RWPE2 (cell line): Measurements from ENCODE around the gene MCM10.

Source experiments
- ATAC-seq: fragments of 200-7000 bp; cut with Tn5 transposase; 3 replicates; pipeline ENCODE4 v1.9.1; 2021; ENCODE audit warnings: low read depth
- DNase-seq: peaks from one replicate; pipeline ENCODE4 v3.0.0-alpha.2; 2020; ENCODE audit warnings: low spot score
- H3K27ac ChIP-seq: fragments of 450-650 bp; 2 replicates; pipeline ENCODE4 v1.5.1; 2017; ENCODE audit warnings: mild to moderate bottlenecking; ENCODE audit not compliant: poor library complexity, severe bottlenecking
- H3K27me3 ChIP-seq: fragments of 250-450 bp; sonication (Bioruptor Pico); 2 replicates; pipeline ENCODE4 v1.5.1; 2021; ENCODE audit warnings: mild to moderate bottlenecking, moderate library complexity; ENCODE audit not compliant: insufficient read depth, poor library complexity, severe bottlenecking
- H3K36me3 ChIP-seq: fragments of 250-450 bp; sonication (Bioruptor Pico); 2 replicates; pipeline ENCODE4 v1.5.1; 2020; ENCODE audit warnings: low read depth, mild to moderate bottlenecking, moderate library complexity
- H3K4me1 ChIP-seq: fragments of 250-450 bp; sonication (Bioruptor Pico); 2 replicates; pipeline ENCODE4 v1.5.1; 2021; ENCODE audit warnings: mild to moderate bottlenecking, moderate library complexity; ENCODE audit not compliant: insufficient read depth, poor library complexity, severe bottlenecking
- H3K4me3 ChIP-seq: fragments of 250-450 bp; sonication (Bioruptor Pico); 2 replicates; pipeline ENCODE4 v1.5.1; 2021; ENCODE audit warnings: mild to moderate bottlenecking, moderate library complexity; ENCODE audit not compliant: severe bottlenecking
- H3K9me3 ChIP-seq: fragments of 250-450 bp; sonication (Bioruptor Pico); 2 replicates; pipeline ENCODE4 v1.5.1; 2021; ENCODE audit warnings: mild to moderate bottlenecking, moderate library complexity; ENCODE audit not compliant: severe bottlenecking
- TF ChIP-seq, protein P1 (sequence below): fragments of 450-650 bp; IDR thresholded peaks from one replicate; pipeline ENCODE4 v1.5.1; 2017; ENCODE audit warnings: mild to moderate bottlenecking, moderate library complexity; ENCODE audit not compliant: poor library complexity, severe bottlenecking

The MCM10 gene

GRCh38 chr10:13257621-13258140 lies 96.3 kb downstream of the MCM10 start:
- H3K9me3 ChIP-seq: no peaks in the 10 kb centered on the region
- no peaks in the 10 kb centered on the region for H3K27me3 ChIP-seq
- TF ChIP-seq, protein P1, sequence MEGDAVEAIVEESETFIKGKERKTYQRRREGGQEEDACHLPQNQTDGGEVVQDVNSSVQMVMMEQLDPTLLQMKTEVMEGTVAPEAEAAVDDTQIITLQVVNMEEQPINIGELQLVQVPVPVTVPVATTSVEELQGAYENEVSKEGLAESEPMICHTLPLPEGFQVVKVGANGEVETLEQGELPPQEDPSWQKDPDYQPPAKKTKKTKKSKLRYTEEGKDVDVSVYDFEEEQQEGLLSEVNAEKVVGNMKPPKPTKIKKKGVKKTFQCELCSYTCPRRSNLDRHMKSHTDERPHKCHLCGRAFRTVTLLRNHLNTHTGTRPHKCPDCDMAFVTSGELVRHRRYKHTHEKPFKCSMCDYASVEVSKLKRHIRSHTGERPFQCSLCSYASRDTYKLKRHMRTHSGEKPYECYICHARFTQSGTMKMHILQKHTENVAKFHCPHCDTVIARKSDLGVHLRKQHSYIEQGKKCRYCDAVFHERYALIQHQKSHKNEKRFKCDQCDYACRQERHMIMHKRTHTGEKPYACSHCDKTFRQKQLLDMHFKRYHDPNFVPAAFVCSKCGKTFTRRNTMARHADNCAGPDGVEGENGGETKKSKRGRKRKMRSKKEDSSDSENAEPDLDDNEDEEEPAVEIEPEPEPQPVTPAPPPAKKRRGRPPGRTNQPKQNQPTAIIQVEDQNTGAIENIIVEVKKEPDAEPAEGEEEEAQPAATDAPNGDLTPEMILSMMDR: no peak
- DNase-seq (no peak), ATAC-seq (no peak)
- no peak overlapping the region for H3K27ac ChIP-seq
- no peaks in the 10 kb centered on the region for H3K4me1 ChIP-seq
- no peak overlapping the region for H3K4me3 ChIP-seq
- no peaks in the 10 kb centered on the region for H3K36me3 ChIP-seq
